ENCODE measurements around the gene CDH11.

DNA sequence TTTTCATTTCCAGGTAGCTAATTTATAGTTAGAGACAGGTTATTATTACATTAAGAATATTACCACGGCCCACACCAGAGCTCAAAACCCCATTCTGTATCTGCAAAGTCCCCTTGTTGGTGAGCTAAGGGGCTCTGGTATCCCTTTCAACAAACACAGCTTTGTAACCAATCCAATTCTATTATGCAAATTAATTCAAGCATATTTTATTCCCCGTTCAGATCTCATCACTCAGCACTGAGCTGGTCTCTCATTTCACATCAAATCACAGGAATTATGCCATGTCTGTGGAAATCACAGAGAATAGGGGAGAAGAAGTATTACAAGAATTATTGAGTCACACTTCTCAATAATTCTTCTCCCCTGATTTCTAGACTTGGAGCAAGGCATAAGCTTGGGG, 111.7 kb downstream of the CDH11 start:
- TF ChIP-seq YY1 (IDR thresholded peaks at IDR 0.05; ENCODE audit: insufficient read depth, insufficient read length) (no peak), ZNF274 (IDR thresholded peaks at IDR 0.05; ENCODE audit: low read depth, low read length) (no peak), SUZ12 (IDR thresholded peaks at IDR 0.05; ENCODE audit: extremely low read depth, insufficient read depth, insufficient read length) (no peak)

All from NT2/D1 (cell line).